GM21825 (cell line): ENCODE data around the gene PGGT1B.
A peak's percentile ranks its signal among the peaks of the same experiment; 100 is the strongest.
"Not testable (repeated sequence)": the region's sequence is repeated elsewhere in the genome, so short reads cannot be mapped to it uniquely, and the experiment has no call there.

ENCODE experiments used
- ATAC-seq: cut with Tn5 transposase; IDR thresholded peaks from one replicate; pipeline ENCODE4 v1.9.1; 2021; ENCODE audit warnings: mild to moderate bottlenecking, moderate library complexity; ENCODE audit not compliant: unreplicated experiment

The PGGT1B gene

GRCh38 chr5:115262011-115262320 is 711 bp downstream of the PGGT1B start:
- peak; percentile 34 for ATAC-seq

- no peak for ATAC-seq
Observed at GRCh38 chr5:115260248-115260647, 2.4 kb downstream of the PGGT1B start.

GRCh38 chr5:115257981-115258380 is 4.7 kb downstream of the PGGT1B start:
- ATAC-seq = no peak

GRCh38 chr5:115249379-115249778 is 13.3 kb downstream of the PGGT1B start:
- ATAC-seq = not testable (repeated sequence)

- peak; percentile 70 for ATAC-seq
Observed at GRCh38 chr5:115246361-115246991, 16.2 kb downstream of the PGGT1B start.

- ATAC-seq = peak; percentile 55
Observed at GRCh38 chr5:115243412-115243811, 19.3 kb downstream of the PGGT1B start.

GRCh38 chr5:115241881-115242642 is 20.6 kb downstream of the PGGT1B start:
- no peak for ATAC-seq

- ATAC-seq = no peak
Observed at GRCh38 chr5:115237066-115237465, 25.6 kb downstream of the PGGT1B start.

- no peak for ATAC-seq
Observed at GRCh38 chr5:115236599-115236998, 26.1 kb downstream of the PGGT1B start.

- ATAC-seq = no peak
Observed at GRCh38 chr5:115231598-115231997, 31.1 kb downstream of the PGGT1B start.

GRCh38 chr5:115229606-115230005 is 33.1 kb downstream of the PGGT1B start:
- ATAC-seq = no peak

GRCh38 chr5:115227281-115227680 is 35.4 kb downstream of the PGGT1B start:
- ATAC-seq = no peak

GRCh38 chr5:115214541-115214940 is 48.1 kb downstream of the PGGT1B start:
- no peak for ATAC-seq

- ATAC-seq = peak; percentile 100
Observed at GRCh38 chr5:115209279-115209678, 53.4 kb downstream of the PGGT1B start.

- no peak for ATAC-seq
Observed at GRCh38 chr5:115202952-115203351, 59.7 kb downstream of the PGGT1B start.

GRCh38 chr5:115196161-115196560 is 66.5 kb downstream of the PGGT1B start:
- ATAC-seq = no peak

- no peak for ATAC-seq
Observed at GRCh38 chr5:115194676-115195075, 68.0 kb downstream of the PGGT1B start.

GRCh38 chr5:115193295-115193694 is 69.4 kb downstream of the PGGT1B start:
- no peak for ATAC-seq

- ATAC-seq = no peak
Observed at GRCh38 chr5:115192098-115192497, 70.6 kb downstream of the PGGT1B start.

GRCh38 chr5:115191474-115192031 is 71.1 kb downstream of the PGGT1B start:
- ATAC-seq = no peak

- no peak for ATAC-seq
Observed at GRCh38 chr5:115190388-115190787, 72.3 kb downstream of the PGGT1B start.

GRCh38 chr5:115189866-115190265 is 72.8 kb downstream of the PGGT1B start:
- no peak for ATAC-seq
